Stimulated activated CD4-positive, alpha-beta T cell treated with anti-CD3 and anti-CD28 coated beads, Interleukin-12 subunit alpha, Interleukin-12 subunit beta, amount 100 ng/mL, for 4 hours (primary cell): Measurements from ENCODE around the gene JMJD8.

Source experiments
- DNase-seq: peaks from one replicate; pipeline ENCODE4 v3.0.0-alpha.2; 2020

JMJD8 gene

DNA sequence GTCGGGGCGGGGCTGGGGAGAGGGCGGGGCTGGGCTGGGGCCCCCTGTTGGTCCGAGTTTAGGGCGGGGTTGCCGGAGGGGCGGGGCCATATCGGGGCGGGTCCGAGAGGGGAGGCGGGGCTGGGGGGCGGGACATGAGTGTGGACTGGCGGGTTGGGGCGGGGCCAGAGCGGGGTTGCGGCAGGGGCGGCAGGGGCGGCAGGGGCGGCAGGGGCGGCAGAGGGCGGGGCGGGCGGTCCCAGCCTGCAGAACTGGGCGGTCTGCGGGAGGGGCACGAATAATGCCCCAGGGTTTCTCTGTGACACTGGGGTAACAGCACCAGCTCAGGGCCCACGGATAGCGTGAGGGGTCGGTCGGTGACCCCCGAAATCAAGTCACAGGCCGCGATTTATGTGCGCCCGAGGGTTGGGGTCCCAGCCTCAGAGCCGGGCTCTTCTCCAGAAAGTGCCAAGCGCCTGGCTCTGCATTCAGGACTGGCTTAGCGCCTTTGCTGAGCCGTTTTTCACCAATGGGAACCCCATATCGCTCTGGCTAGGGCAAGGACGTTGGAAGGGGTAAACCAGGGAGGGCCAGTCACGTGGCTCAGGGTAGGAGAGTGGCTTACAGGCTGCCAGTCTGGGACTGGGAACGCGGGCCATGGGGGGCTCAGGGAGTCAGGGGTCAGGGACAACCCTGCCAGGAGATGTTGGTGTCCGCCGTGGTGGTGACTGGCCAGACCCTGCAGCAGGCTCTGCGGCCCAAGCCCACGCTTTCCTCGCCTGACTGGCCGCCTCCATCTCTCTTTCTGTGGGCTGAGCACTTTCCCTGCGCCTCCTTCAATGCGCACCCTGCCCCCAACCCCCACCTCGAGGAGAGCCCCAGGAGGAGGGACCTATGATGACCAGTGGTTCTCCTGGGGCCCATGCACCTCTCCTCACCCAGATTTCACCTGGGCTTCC, 46.8 kb downstream of the JMJD8 start:
- DNase-seq: peak; percentile 92

- peak; percentile 91 for DNase-seq
These were observed 47.7 kb downstream of the JMJD8 start, which contains the start of gene METTL26 for GRCh38 chr16:636206-637080. METTL26 (minus strand) TSS chr16:636305; CDS start chr16:636290, 15 bp downstream.

DNA sequence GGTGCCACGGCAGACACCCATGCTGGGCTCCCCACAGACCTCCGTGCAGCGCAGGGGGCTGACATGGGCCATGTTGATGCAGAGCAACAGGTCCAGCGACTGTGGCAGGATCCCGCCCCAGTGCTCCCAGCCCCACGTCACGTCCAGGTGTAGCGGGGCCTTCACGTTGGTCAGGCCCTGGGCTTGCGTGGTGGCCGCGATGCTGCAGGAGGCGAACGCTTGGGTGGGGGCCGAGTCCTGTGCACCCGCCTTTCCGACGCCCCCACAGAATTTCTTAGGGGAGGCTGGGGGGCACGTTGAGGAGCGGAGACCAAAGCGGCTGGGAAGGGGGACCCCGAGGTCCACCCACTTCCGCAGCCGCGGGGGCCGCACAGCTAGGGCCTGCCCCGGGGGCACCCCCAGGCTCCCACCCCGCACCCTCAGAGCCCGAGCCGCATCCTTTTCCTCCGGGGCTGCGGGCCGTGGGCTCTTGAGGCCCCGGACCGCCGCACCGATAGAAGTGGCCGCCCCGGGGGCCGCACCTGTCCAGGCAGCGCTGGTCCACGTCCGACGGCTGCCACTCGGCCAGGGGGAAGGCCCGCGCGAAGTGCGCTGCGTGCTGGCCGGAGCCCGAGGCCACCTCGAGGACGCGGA, 48.4 kb downstream of the JMJD8 start:
- no peak for DNase-seq

- DNase-seq: no peak
These were observed 49.1 kb downstream of the JMJD8 start for GRCh38 chr16:634996-635395.

GRCh38 chr16:634051-634670, 50.0 kb downstream of the JMJD8 start:
- no peak for DNase-seq

- no peak for DNase-seq
These were observed 50.6 kb downstream of the JMJD8 start for GRCh38 chr16:633336-634050.

GRCh38 chr16:632486-633335, 51.4 kb downstream of the JMJD8 start:
- no peak for DNase-seq

GRCh38 chr16:631808-632358, 52.3 kb downstream of the JMJD8 start:
- no peak for DNase-seq
